GM12864 (cell line): ENCODE measurements around the gene NDUFAF2.

Experiments
- DNase-seq: peaks from one replicate; pipeline ENCODE4 v3.0.0-alpha.2; 2011; ENCODE audit warnings: low read depth
- H3K4me3 ChIP-seq: 2 replicates; pipeline ENCODE4 v1.5.1; 2011; ENCODE audit warnings: mild to moderate bottlenecking, low read depth, low read length, control low read depth
- TF ChIP-seq, protein P1 (sequence below): IDR thresholded peaks from 2 replicates; pipeline ENCODE4 v1.5.1; 2011; ENCODE audit warnings: low read depth, mild to moderate bottlenecking, moderate library complexity, low read length, control low read depth, inconsistent platforms; ENCODE audit errors: missing control alignments

Gene NDUFAF2

DNA sequence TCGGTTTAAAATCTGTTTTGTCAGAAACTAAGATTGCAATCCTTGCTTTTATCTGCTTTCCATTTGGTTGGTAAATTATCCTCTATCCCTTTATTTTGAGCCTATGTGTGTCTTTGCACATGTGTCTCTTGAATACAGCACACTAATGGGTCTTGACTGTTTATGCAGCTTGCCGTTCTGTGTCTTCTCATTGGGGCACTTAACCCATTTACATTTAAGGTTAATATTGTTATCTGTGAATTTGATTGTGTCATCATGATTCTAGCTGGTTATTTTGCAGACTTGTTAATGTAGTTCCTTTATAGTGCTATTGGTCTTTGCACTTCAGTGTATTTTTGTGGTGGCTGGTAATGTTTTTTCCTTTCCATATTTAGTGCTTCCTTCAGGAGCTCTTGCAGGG is 253.6 kb downstream of the NDUFAF2 start:
- no peak overlapping the region for H3K4me3 ChIP-seq
- DNase-seq = no peak
- TF ChIP-seq, protein P1, sequence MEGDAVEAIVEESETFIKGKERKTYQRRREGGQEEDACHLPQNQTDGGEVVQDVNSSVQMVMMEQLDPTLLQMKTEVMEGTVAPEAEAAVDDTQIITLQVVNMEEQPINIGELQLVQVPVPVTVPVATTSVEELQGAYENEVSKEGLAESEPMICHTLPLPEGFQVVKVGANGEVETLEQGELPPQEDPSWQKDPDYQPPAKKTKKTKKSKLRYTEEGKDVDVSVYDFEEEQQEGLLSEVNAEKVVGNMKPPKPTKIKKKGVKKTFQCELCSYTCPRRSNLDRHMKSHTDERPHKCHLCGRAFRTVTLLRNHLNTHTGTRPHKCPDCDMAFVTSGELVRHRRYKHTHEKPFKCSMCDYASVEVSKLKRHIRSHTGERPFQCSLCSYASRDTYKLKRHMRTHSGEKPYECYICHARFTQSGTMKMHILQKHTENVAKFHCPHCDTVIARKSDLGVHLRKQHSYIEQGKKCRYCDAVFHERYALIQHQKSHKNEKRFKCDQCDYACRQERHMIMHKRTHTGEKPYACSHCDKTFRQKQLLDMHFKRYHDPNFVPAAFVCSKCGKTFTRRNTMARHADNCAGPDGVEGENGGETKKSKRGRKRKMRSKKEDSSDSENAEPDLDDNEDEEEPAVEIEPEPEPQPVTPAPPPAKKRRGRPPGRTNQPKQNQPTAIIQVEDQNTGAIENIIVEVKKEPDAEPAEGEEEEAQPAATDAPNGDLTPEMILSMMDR = no peak

DNA sequence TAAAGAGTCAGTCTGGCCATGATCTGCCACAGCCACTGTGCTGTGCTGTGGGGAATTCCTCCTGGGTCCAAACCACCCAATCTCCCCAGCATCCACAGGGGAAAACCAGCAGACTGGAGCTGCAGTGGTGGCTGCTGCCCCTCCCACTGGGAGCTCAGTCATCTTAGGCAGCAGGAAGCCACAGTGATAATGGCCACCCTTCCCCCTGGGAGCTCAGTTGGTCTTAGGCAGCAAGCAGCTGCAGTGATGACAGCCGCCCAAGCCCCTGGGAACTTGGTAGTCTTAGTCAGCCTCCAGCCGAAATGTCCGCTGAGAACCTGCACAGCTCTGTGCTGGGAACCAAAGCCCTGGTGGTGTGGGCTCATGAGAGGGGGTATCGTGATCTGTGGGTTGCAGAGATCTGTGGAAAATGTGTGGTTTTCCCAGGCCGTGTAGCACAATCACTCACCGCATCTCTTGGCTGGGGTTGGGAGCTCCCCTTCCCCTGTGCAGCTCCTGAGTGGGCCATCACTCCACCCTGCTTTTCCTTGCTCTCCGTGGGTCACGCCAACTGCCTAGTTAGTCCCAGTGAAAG is 255.7 kb downstream of the NDUFAF2 start:
- H3K4me3 ChIP-seq = no peak overlapping the region
- TF ChIP-seq, protein P1 = no peak
- DNase-seq = peak; percentile 21

DNA sequence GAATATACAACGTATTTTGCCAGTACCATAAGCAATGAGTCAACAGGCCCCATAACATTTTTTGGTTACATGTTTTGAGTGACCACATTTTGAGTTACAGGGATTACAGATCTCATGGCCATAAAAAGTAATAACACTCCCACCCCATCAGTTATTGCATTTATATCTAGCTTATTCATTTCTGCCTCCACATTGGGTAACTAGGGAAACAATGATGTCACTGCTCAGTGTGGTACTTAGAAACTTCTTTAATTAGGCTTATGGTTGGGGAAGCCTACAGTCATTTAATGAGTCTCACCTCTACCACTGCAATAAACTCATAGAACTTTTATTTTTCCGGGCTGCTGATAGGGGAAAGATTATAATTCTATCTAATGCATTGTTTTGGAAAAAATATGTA is 257.2 kb downstream of the NDUFAF2 start:
- no peak overlapping the region for H3K4me3 ChIP-seq
- TF ChIP-seq, protein P1 = no peak
- no peak for DNase-seq
